GM18507 (cell line): Measurements from ENCODE around the gene CCDC27.

Source experiments
- DNase-seq: peaks from one replicate; pipeline ENCODE4 v3.0.0; 2011; ENCODE audit warnings: low read depth; ENCODE audit not compliant: insufficient read length; ENCODE audit errors: extremely low spot score
- FAIRE-seq: peaks from 2 replicates; lab custom pipeline; 2011; peaks lifted over from hg19 to GRCh38; lab: Jason Lieb, UNC

The CCDC27 gene

DNA sequence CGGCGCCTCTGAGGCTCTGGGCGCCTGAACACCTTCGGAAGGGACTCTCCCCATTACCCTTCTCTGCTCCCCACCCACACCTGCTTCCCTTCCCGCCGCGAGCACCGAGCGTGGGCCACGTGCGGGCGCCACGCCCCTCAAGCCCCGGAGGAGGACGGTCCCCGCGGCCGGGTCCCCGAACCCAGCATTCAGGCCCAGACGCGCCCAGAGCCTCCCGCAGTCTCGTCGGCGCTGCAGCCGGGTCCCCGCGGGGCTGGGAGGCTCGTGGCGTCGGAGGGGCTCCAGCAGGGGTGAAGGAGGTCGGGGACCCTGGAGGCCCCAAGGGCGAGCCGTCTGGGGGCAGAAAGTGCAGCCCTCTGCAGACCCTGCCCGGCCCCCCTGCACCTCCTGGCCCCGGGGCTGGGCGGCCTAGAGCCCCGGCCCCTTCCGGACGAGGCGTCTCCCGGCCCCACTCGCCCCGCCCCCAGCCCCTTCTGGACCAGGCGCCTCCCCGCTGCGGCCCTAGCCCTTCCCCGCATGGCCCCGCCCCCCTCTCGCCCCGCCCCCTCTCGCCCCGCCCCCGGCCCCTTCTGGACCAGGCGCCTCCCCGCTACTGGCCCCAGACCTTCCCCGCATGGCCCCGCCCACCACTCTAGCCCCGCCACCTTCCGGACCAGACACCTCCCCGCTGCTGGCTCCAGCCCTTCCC, 19.9 kb downstream of the CCDC27 start:
- DNase-seq (peak; percentile 99), FAIRE-seq (peak; percentile 38)

DNA sequence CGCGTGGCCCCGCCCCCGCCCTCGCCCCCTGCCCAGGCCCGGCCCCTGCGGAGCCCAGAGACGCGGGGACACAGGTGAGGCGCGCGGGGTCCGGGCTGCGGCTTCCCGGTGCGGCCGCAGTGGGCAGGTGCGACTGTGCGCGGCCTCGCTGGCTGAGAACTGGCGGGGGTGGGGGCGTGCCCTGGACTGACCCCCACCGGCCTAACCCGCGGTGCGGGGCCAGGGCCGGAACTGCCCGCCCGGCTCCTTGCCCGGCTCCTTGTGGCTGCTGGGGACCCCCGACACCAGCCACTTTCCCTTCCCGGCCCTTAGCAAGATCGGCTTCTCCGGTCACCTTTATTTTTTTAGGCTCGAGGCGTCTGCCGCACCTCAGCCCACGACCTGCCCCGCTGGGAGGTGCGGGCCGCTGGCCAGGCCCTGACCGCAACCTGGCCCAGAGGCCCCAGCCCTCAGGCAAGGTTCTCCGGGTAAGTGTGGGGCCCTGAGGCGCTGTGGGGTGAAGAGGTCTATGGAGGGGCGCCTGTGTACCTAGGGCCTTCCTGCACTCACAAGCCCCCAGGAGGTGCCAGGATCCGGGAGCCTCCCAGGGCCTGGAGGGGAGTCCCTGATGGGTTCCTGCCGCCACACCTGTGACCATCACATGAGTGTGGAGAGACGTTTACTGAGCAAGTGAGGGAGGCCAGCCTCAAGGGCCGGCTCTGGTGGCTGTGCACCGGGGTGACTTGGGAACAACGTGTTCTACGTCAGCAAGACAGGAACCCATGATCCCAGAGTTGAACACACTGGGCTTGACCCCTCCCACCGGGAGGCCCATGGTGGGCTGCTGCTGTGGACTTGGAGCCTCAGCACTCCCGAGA, 20.7 kb downstream of the CCDC27 start, which contains the start of gene SMIM1:
TSS of gene SMIM1 (plus strand) at position 35 of the 857 bp plus-strand sequence. CDS start 2,625 bp downstream, outside the sequence.
- FAIRE-seq (no peak), DNase-seq (no peak)

DNA sequence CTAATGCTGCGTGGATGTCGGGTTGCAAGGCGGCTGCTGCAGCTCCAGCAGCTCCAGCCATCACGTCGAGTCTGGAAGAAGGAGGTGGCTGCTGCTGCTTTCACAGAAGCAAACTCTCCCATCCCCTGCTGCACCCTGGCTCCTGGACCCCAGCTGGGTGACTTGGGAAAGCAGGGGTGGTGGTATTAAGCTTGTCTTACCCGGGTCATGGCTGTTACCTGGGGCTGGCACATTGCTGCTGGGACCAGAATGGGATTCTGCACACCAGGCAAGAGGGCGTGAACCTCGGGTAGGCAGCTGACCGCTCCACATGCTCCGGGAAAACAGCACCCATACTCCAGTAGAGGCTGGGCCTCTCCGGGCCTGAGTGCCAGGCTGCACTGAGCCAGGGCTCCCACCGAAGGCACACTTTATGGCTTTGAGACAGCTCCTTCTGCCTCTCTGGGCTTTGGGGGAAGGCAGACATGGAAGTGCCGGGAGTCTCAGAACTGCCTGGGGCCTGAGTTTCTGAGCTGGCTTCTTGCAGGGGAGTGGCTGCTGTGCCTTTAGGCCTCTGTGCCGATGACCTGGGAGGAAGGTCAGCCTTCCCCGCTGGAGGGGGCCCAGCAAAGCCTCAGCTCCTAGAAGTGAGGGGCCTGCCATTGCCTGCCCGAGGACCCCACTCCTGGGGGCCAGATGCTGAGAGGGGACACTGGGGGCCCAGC, 21.5 kb downstream of the CCDC27 start:
- DNase-seq (no peak), FAIRE-seq (no peak)

DNA sequence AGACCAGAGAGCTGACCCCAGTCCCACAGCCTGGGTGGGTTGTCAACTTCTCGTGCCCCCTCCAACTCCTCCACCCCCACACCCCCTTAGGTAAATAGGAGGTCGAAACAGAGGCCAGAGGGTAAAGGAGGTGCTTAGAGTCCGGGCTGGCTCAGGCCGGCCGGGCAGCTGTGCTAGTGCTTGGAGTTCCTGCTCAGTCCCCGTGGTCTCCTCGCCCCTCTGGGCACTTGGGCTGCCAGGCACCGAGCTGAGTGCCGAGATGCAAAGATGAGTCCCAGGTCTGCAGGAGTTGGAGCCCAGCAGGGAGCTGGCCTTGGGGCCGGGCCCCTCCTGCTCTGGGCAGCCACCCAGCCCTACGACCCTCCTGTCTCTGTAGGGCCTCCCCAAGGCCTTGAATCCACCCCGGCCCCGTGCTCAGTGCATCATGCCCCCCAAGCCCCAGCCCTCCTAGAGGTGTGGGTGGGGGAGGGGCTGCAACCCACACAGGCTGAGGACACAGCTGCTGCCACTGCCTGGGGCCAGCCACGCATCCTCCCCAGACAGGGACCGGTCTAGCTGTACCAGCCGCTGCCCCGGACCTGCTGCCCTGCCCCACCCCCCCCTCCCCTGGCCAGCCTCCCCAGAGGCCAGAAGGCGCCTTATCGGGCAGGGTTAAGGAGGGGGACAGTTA, 22.2 kb downstream of the CCDC27 start:
- DNase-seq (no peak), FAIRE-seq (no peak)

DNA sequence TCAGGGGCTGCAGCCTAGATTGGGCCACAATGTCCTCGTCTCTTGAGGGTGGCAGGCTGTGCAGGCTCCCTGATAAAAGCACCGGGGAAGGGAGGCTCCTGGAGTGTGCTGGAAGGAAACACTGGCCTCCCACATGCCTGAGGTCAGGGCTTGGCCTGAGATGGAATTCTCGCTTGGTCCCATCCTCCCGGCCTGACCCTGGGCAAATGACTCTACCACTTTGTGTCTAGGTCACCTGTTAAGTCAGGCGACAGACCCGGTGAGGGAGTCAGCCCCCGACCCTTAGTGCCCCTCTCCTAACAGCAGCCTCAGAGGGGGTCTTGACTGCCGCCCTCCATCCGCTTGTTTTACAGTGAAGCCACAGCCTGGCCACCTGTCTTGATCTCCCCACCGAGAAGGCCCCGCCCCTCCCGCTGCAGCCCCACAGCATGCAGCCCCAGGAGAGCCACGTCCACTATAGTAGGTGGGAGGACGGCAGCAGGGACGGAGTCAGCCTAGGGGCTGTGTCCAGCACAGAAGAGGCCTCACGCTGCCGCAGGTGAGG, 22.8 kb downstream of the CCDC27 start:
- FAIRE-seq (no peak), DNase-seq (no peak)

DNA sequence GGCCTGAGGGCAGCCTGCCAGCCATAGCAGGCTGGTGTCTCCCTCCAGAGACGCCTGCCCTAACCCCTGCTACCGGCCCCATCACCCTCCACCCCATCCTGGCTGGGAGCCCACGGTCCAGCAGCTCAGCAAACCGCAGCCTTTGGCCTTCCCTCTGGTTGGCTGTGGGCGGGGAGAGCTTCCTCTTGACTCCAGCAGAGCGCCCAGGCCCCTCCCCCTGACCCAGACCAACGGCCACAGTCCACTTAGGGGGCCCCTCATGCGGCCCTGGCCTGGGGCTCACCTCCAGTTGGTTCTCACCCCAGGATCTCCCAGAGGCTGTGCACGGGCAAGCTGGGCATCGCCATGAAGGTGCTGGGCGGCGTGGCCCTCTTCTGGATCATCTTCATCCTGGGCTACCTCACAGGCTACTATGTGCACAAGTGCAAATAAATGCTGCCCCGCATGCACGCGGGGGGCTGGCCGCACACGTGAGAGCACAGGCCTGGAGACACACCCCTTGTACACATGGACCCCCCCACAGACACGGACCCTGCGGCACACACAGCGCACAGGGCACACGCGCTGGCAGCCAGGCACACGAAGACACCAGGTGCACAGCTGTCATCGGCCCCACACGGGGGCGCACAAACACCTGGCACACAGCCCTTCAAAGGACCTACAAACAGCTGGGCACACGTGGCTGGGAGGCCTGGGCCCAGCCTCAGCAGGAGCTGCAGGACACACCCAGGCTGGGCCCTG, 23.4 kb downstream of the CCDC27 start:
- FAIRE-seq: peak; percentile 65
- peak; percentile 73 for DNase-seq

DNA sequence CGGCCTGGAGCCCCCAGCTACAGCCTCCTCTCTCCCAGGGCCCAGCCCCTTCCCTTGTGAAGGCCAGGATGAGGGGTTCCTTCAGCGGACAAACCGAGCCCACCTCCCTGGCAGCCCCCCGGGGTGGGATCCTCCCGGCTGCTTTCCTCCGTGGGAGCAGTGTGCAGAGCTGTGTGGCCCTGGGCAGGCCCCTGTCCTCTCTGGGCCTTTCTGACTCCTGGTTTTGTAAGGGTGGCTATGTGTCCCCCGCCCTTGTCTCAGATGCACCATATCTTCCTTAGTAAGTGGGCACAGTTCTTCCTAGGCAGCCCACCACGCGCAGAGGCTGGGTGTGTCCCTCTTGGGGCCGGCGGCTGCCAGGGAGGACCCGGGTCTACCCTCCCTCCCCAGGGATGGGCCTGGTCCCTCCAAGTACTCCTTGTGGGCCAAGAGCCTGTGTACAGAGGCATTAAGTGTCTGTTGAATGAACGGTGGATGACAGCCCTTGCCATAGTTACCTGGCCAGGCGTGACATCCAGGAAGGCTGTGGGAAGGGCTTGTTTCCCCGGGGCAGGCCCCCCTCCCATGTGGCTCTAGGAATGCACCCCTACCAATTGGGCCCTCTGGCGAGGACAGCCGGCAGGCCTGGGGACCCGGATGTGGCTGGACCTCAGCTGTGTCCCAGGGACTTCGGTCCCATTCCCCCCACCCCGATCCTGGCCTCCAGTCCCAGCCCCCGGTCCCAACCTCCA, 24.1 kb downstream of the CCDC27 start:
- DNase-seq (no peak), FAIRE-seq (no peak)

DNA sequence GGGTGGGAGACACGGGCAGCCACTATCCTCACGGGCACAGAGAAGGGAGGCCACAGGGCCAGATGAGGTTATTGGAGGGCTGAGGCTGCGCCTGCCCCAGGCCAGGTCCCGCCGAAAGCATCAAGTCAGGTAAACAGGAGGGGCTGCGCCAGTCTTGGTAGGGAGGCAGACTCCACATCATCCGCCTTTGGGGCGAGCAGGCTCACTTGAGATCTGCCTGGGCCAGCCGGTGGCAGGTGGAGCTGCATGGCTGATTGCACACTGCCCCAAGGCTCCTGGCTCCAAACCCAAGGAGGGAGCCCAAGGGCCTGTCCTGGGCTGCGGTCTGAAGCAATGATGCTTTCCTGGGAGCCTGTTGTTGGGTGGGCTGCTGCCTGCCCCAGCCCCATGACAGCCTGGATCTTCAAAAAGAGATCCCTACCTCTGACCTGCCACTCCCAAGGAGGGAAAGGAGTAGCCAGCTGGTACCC, 24.9 kb downstream of the CCDC27 start:
- no peak for DNase-seq
- no peak for FAIRE-seq

DNA sequence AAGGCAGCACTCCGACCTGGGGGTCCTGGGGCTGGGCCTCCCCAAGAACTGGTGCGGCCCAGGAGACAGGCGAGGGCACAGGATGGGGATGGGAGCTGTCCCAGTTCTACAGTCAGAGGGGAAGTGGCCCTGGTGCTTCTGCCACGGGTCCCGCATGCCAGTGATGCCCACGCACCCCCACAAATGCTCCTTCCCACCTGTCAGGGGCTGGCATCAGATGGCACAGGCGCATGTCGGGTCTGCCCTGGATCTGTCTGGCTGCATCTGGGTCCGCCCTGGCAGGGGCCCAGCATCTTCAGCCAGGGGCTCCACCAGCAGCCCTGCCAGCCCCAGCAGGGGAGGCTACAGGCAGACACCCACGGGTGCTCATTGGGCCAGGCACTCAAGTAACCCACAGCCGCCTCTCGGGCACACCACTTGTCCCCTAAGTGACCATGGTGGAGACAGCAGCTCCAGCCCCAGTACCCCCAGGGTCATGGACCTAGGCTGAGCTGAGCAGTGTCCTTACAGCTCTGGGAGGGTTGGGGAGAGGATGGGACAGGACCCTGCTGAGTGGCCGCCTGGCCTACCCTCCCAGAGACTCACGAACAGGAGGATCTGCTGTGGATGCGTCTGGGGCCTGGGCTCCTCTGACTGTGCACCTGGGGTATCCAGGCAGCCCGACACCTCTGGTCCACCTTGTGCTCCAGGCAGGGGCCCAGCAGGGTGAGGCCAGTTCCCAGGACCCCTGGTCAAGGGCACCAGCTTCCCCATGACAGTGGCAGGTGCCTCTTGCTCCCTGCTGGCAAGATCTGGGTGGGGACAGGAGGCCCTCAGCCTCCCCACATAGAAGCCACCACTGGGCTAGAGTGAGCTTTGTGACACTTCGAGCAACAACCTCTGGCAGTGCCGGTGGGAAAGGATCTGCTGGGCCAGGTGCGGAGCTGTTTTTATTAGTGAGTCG, 25.7 kb downstream of the CCDC27 start:
- DNase-seq: no peak
- FAIRE-seq: no peak

DNA sequence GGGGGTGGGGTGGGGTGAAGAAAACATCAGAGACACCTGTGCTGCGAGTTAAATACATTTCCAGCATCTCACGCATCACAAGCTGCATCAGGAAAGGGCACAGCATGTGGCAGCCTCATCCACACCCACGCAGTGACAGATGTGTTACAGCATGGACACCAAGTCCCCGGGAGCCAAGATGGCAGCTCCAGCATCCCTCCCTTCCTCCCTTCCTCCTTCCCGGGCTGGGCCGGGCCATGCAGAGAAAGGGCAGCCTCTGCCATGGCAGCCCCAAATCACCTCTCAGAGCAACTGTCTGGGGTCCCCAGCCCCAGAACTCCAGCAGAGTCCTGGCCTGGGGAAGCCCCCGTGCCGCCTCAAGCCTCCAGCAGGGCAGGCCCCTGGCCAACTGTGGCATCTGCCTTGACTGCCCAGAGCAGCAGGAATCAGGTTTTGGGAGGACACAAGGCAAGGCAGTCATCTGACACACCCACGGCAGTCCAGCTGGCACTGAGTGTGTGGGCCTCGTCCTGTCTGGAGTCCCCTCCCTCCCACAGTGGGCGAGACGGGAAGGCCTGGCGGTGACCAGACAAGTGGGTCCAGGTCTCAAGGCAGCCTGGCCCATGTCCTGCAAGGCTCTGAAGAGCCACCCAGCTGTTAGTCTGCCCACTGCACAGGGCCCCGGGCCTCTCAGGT, 26.5 kb downstream of the CCDC27 start:
- no peak for DNase-seq
- FAIRE-seq: no peak

DNA sequence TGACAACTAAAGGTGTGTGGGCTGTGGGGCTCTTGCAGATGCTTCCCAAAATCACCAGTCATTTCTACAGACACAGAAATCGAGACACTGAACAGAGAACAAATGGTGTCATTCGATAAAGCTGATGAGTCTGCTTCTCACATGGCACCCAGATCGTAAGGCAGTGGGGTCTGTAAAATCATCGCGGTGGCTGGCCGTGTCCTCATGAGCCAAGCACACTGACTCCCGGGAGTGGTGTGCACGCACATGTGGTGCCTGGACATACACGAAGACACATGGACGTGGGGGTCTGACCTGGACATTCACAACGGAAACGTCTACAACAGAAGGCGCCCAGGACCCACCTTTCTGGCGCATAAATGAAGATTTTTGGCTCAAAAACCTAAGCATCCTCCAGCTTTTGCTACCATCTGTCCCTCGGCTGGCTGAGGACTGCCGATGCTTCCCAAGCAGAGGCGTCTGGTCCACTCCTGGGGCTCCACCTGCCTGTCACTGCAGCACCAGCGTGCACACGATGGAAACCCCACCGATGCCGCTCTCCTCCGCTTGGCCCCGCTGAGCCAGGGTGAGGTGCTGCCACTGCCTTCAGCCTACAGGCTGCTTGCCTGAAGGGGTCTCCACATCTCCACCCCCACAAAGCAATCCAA, 27.1 kb downstream of the CCDC27 start:
- DNase-seq (no peak), FAIRE-seq (no peak)

DNA sequence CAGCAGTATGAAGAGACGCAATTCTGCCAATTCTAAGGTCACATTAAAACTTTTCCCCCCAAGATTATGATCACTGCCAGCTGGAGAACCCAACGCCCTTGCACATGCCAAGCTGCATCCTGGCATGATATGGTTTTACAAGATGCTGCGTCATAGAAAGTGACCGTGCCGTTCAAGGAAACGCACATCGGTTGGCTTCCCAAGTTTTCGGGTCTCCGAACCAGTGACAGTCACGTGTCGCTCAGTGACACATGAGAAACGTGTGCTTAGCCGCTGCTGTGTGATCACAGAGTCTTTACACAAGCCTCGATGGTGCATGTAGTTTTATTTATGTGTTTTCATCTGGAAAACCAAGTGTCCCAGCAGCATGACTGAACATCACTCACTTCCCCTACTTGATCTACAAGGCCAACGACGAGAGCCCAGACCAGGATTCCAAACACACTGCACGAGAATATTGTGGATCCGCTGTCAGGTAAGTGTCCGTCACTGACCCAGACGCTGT, 27.7 kb downstream of the CCDC27 start:
- FAIRE-seq (no peak), DNase-seq (no peak)

DNA sequence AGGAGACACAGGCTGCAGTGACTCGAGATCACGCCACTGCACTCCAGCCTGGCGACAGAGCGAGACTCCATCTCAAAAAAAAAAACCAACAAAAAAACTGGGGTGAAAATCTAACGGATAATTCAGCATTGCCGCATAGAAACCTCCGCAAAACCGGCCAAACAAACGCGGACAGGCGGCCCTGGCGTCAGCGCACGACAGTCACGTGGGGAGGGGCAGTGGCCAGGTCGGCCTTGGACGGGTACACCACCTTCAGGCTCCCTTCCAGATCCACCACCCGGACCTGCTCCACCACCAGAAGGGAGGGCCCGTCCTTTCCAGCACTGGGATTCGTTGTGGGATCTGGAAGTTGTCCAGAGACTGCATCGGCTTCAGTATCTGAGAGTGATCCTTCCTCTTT, 28.7 kb downstream of the CCDC27 start:
- FAIRE-seq (no peak), DNase-seq (no peak)

DNA sequence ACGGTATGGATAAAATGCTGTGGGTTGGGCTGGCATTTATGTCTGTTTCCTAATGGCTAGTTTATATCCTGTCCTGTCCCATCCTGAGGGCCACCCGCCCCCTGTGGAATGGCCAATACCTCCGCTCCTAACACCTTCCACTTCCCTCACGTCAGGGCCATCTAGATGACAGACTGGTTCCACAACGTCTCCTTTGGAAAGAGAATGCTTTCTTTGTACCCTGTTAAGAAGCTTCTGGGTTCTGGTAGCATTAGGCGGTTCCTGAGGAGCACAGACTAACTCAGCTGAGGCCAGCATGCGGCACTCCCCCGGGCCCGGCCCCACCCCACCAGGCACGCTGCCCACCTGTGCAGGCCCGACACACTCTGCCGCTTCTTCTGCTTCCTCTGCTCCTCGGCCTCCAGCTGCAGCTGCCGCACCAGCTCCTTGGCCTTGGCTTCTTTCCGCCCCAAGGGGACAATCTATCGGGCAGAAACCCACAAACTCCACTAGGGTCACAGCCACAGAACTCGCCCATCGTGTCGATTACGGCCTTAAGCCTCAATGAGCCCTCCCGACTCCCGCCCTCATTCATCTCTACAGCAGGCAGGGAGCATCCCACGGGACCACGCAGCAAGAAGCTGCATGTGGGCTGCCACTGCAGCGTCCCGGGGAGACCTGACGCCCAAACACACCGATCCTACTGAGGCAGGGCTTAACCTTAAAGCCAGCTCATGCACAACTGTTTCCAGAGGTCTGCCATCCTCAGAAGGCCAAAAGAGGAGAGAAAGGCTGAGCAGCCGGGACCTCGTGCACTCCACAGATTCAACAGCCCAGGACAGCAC, 31.6 kb downstream of the CCDC27 start:
- FAIRE-seq: no peak
- no peak for DNase-seq

DNA sequence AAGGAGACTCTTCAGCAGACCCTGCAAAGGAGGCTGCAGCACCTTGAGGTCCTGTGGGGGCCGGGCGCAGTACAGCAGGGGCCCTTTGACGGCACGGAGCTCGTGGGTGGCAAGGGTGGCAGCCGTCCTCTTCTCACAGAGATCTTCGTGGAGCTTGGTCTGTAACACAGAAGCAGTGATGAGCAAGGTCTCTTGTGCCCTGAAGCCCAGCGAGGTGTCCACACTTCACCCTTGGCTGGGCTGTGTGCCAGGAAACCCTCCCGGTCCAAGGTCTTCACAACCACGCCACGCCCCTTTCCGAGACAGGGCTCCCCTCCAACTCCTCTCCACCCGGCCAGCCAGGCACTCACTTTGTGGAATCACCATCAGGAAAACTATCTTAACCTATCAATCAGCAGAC, 32.8 kb downstream of the CCDC27 start:
- FAIRE-seq (no peak), DNase-seq (no peak)
